ENCODE data around the gene AFF1.

DNA sequence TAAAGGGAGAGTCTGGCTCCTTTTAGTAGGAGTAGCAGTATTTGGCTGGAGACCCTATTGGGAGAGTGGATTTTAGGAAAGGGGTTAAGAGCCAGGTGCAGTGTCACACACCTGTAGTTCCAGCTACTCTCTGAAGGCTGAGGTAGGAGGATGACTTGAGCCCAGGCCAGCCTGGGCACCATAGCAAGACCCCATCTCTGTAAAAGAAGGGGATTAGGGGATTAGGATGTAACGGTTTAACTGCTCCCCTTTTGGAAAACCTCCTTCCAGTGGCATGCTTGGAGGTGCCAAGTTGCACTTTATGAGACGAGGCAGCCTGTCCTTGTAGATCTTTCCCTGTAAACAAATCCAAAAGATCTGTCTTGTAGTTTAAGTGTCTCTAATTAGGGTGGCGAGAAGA is 145.7 kb downstream of the AFF1 start:
- TF ChIP-seq, protein P1, sequence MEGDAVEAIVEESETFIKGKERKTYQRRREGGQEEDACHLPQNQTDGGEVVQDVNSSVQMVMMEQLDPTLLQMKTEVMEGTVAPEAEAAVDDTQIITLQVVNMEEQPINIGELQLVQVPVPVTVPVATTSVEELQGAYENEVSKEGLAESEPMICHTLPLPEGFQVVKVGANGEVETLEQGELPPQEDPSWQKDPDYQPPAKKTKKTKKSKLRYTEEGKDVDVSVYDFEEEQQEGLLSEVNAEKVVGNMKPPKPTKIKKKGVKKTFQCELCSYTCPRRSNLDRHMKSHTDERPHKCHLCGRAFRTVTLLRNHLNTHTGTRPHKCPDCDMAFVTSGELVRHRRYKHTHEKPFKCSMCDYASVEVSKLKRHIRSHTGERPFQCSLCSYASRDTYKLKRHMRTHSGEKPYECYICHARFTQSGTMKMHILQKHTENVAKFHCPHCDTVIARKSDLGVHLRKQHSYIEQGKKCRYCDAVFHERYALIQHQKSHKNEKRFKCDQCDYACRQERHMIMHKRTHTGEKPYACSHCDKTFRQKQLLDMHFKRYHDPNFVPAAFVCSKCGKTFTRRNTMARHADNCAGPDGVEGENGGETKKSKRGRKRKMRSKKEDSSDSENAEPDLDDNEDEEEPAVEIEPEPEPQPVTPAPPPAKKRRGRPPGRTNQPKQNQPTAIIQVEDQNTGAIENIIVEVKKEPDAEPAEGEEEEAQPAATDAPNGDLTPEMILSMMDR (optimal IDR thresholded peaks at IDR 0.05 in 1 of 3, IDR thresholded peaks at IDR 0.05 in 1 of 3, conservative IDR thresholded peaks at IDR 0.05 in 1 of 3; ENCODE audit: extremely low read depth in 1 of 3, insufficient read depth in 2 of 3, low read length in 3 of 3), result no peak
- no peak for TF ChIP-seq EZH2 (IDR thresholded peaks at IDR 0.05; ENCODE audit: low read length)

Measured in keratinocyte (primary cell).